ENCODE results near the gene ZNF783. TPM values are rescaled to one million over a fixed set of nuclear protein-coding genes. Genes with fewer than 3 reads are reported as not detected.

Gene ZNF783
- total RNA-seq, 1 donor from 2014 or later = 19.0 TPM

DNA sequence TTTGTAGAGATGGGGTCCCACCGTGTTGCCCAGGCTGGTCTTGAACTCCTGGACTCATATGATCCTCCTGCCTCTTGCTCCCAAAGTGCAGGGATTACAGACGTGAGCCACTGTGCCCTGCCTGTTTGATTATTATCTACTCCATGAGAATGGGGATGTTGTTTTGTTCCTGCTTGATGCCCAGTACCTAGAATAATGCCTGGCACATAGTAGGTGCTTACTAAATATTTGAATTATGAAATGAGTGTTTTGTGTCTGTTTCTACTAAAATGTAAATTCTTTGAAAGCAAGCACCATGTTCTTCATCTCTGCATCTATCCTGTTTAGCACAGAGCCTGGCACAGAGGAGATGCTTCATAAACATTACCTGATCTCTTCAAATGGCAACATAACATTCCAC lies 40.9 kb downstream of the ZNF783 start:
- H3K27me3 Mint-ChIP-seq (ENCODE audit: low read depth) = no peaks in the 10 kb centered on the region
- no peak for DNase-seq (ENCODE audit: low spot score)
- no peak overlapping the region for H3K27ac Mint-ChIP-seq (ENCODE audit: unreplicated experiment)
- TF ChIP-seq, protein P1, sequence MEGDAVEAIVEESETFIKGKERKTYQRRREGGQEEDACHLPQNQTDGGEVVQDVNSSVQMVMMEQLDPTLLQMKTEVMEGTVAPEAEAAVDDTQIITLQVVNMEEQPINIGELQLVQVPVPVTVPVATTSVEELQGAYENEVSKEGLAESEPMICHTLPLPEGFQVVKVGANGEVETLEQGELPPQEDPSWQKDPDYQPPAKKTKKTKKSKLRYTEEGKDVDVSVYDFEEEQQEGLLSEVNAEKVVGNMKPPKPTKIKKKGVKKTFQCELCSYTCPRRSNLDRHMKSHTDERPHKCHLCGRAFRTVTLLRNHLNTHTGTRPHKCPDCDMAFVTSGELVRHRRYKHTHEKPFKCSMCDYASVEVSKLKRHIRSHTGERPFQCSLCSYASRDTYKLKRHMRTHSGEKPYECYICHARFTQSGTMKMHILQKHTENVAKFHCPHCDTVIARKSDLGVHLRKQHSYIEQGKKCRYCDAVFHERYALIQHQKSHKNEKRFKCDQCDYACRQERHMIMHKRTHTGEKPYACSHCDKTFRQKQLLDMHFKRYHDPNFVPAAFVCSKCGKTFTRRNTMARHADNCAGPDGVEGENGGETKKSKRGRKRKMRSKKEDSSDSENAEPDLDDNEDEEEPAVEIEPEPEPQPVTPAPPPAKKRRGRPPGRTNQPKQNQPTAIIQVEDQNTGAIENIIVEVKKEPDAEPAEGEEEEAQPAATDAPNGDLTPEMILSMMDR (IDR thresholded peaks at IDR 0.05) = no peak
- peaks cover 1% of the 10 kb centered on the region for H3K36me3 Mint-ChIP-seq (ENCODE audit: low read depth)
- peaks cover 7% of the 10 kb centered on the region for H3K9me3 Mint-ChIP-seq (ENCODE audit: low read depth)
- peaks cover 12% of the 10 kb centered on the region for H3K4me1 Mint-ChIP-seq (ENCODE audit: low read depth)
- H3K4me3 Mint-ChIP-seq (ENCODE audit: unreplicated experiment) = no peak overlapping the region

DNA sequence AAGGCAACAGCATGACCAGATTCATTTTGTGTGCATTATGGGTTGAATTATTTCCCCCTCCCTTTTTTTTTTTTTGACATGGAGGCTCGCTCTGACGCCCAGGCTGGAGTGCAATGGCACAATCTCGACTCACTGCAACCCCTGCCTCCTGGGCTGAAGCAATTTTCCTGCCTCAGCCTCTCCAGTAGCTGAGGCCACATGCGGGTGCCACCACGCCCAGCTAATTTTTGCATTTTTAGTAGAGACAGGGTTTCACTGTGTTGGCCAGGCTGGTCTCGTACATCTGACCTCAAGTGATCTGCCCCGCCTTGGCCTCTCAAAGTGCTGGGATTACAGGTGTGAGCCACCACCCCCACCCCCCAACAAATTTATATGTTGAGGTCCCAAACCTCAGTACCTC lies 42.0 kb downstream of the ZNF783 start:
- no peak overlapping the region for H3K4me3 Mint-ChIP-seq (ENCODE audit: unreplicated experiment)
- H3K9me3 Mint-ChIP-seq (ENCODE audit: low read depth) = peaks cover 3% of the 10 kb centered on the region
- no peaks in the 10 kb centered on the region for H3K36me3 Mint-ChIP-seq (ENCODE audit: low read depth)
- H3K27ac Mint-ChIP-seq (ENCODE audit: unreplicated experiment) = no peak overlapping the region
- DNase-seq (ENCODE audit: low spot score) = no peak
- no peaks in the 10 kb centered on the region for H3K27me3 Mint-ChIP-seq (ENCODE audit: low read depth)
- TF ChIP-seq, protein P1 (IDR thresholded peaks at IDR 0.05) = no peak
- peaks cover 12% of the 10 kb centered on the region for H3K4me1 Mint-ChIP-seq (ENCODE audit: low read depth)

DNA sequence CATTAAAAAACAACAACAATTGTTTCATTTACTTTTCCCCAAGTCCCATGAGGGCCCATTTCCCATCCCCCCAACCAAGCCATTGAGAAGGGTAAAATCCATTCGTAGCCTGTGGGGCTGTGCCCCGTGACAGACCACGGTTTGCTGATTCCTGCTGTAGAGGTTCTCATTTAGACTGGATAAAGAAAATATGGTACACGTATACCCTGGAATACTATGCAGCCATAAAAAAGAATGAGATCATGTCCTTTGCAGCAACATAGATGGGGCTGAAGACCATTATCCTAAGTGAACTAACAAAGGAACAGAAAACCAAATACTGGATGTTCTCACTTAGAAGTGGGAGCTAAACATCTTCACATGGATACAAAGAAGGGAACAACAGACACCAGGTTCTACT lies 44.9 kb downstream of the ZNF783 start:
- H3K27me3 Mint-ChIP-seq (ENCODE audit: low read depth) = no peaks in the 10 kb centered on the region
- peaks cover 2% of the 10 kb centered on the region for H3K9me3 Mint-ChIP-seq (ENCODE audit: low read depth)
- no peak overlapping the region for H3K27ac Mint-ChIP-seq (ENCODE audit: unreplicated experiment)
- H3K36me3 Mint-ChIP-seq (ENCODE audit: low read depth) = no peaks in the 10 kb centered on the region
- no peak overlapping the region for H3K4me3 Mint-ChIP-seq (ENCODE audit: unreplicated experiment)
- TF ChIP-seq, protein P1 (IDR thresholded peaks at IDR 0.05) = no peak
- DNase-seq (ENCODE audit: low spot score) = no peak
- H3K4me1 Mint-ChIP-seq (ENCODE audit: low read depth) = no peaks in the 10 kb centered on the region

DNA sequence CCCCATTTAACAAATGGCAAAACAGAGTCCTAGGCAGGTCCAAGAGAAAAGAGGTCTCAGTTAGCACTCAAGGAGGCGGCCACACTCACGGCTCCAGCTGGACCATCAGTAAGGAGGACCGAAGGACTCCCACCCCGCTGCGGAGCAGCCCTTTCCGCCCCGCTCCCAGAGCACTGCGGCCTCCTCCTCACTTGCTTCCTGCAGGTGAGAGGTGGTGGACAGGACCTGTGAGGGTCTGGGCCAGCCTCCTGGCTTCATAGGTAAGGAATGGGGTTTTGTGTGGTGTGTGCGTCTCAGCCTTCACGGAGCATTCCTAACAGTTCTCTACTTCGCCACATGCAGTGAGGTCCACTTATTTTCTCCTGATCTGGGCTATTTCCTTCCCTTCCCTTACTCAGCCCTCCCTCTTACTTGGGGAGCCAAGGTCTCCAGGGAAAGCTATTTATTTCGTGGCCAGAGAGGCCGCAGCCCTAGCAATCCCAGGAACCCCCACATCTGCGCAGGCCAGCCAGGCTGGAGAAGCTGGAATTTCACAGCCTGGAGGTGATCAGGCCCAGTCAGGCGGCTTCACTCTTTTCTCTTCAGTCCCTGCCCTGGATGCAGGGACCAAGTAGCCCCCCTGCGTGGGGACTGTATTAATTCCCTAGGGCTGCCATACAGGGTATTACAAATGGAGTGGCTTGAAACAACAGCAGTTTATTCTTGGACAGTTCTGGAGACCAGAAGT lies 45.9 kb downstream of the ZNF783 start:
- Mint-ChIP-seq H3K27me3 (ENCODE audit: low read depth) (no peaks in the 10 kb centered on the region), H3K4me3 (ENCODE audit: unreplicated experiment) (no peak overlapping the region), H3K36me3 (ENCODE audit: low read depth) (no peaks in the 10 kb centered on the region), H3K9me3 (ENCODE audit: low read depth) (peaks cover 2% of the 10 kb centered on the region), H3K4me1 (ENCODE audit: low read depth) (no peaks in the 10 kb centered on the region), H3K27ac (ENCODE audit: unreplicated experiment) (no peak overlapping the region)
- TF ChIP-seq, protein P1 (IDR thresholded peaks at IDR 0.05) = no peak
- no peak for DNase-seq (ENCODE audit: low spot score)

DNA sequence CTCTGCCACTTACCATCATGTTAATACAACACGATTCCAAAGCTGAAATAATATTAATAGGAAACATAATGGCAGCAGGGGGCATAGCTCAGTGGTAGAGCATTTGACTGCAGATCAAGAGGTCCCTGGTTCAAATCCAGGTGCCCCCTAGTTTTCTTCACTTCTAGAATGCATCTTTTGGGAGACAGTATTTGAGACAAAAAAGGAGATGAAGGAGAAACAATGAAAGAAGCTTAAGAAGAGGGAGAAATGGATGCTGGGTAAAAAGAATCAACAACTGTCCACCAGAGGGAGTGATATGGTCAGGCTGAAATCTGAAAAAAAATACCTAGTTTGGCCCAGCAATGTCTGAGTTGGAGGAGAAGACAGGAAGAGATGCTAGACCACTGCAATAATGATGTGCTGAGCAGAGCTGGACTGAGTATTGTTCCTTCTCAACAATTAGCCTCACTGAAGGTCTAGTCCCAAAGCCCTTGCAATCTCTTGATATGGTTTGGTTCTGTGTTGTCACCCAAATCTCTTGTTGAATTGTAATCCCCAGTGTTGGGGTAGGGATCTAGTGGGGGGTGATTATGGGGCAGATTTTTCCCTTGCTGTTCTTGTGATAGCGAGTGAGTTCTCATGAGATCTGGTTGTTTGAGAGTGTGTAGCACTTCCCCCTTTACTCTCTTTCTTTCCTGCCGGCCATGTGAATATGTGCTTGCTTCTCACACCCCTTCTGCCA lies 48.3 kb downstream of the ZNF783 start:
- Mint-ChIP-seq H3K27ac (ENCODE audit: unreplicated experiment) (no peak overlapping the region), H3K27me3 (ENCODE audit: low read depth) (peaks cover 4% of the 10 kb centered on the region), H3K4me1 (ENCODE audit: low read depth) (no peaks in the 10 kb centered on the region), H3K4me3 (ENCODE audit: unreplicated experiment) (no peak overlapping the region), H3K36me3 (ENCODE audit: low read depth) (no peaks in the 10 kb centered on the region), H3K9me3 (ENCODE audit: low read depth) (peaks cover 5% of the 10 kb centered on the region)
- TF ChIP-seq, protein P1 (IDR thresholded peaks at IDR 0.05) = peak; percentile 82
- no peak for DNase-seq (ENCODE audit: low spot score)
